Measurements from ENCODE around the gene SLC29A1.

DNA sequence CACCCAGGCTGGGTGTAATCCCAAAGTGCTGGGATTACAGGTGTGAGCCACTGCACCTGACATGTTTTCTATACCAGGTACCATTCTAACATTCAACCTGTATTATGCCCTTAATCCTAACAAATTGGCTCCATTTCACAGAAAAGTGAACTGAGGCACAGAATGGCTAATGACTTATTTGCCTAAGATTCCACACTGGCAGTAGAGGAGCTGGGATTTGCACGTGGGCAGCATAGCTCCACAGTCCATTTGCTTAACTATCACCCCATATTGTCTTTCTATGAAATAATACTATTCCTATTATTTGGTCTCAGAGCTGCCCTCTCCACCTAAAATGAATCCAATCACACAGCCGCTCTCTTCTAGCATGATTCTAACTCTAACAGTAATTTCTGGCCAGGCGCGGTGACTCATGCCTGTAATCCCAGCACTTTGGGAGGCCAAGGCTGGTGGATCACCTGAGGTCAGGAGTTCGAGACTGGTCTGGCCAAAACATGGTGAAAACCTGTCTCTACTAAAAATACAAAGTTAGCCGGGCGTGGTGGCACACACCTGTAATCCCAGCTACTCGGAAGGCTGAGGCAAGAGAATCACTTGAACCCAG, 30.0 kb upstream of the SLC29A1 start:
- no peak for TF ChIP-seq EZH2 (IDR thresholded peaks at IDR 0.05; ENCODE audit: borderline replicate concordance, low read depth, low read length, poor library complexity, severe bottlenecking)
- TF ChIP-seq, protein P1, sequence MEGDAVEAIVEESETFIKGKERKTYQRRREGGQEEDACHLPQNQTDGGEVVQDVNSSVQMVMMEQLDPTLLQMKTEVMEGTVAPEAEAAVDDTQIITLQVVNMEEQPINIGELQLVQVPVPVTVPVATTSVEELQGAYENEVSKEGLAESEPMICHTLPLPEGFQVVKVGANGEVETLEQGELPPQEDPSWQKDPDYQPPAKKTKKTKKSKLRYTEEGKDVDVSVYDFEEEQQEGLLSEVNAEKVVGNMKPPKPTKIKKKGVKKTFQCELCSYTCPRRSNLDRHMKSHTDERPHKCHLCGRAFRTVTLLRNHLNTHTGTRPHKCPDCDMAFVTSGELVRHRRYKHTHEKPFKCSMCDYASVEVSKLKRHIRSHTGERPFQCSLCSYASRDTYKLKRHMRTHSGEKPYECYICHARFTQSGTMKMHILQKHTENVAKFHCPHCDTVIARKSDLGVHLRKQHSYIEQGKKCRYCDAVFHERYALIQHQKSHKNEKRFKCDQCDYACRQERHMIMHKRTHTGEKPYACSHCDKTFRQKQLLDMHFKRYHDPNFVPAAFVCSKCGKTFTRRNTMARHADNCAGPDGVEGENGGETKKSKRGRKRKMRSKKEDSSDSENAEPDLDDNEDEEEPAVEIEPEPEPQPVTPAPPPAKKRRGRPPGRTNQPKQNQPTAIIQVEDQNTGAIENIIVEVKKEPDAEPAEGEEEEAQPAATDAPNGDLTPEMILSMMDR (conservative IDR thresholded peaks at IDR 0.05; ENCODE audit: low read depth, low read length) = no peak

All from A673 (cell line).